ENCODE measurements around the gene CHTF18.
"Not testable (repeated sequence)": the region's sequence is repeated elsewhere in the genome, so short reads cannot be mapped to it uniquely, and the experiment has no call there.

The CHTF18 gene

GRCh38 chr16:788399-789126, at the start of gene CHTF18:
CHTF18 (plus strand) TSS chr16:788620; CDS start chr16:788685, 65 bp downstream.
- peaks cover 2 to 16% of the 10 kb centered on the region in 2 donors for H3K36me3 ChIP-seq (ENCODE audit: control insufficient read depth in 1 of 2, insufficient read depth in 2 of 2, low read length in 2 of 2)
- peak within 1 kb of the TSS; percentile 79 to 93 for H3K4me3 ChIP-seq (ENCODE audit: low read depth in 1 of 2, low read length in 2 of 2)
- H3K9me3 ChIP-seq (ENCODE audit: control insufficient read depth in 1 of 2, low read length in 2 of 2) = no peaks in the 10 kb centered on the region
- H3K4me1 ChIP-seq (ENCODE audit: control insufficient read depth in 1 of 2, insufficient read depth in 2 of 2, low read length in 2 of 2) = peaks cover under 1 to 22% of the 10 kb centered on the region in 2 donors
- peaks cover 0 to under 1% of the 10 kb centered on the region in 2 donors for H3K27me3 ChIP-seq (ENCODE audit: control insufficient read depth in 1 of 2, insufficient read depth in 2 of 2, low read length in 2 of 2)
- peak within 1 kb of the TSS; percentile 79 for H3K9ac ChIP-seq (ENCODE audit: low read depth in 1 of 2, low read length in 2 of 2)
- no peak within 1 kb of the TSS for H3K27ac ChIP-seq (ENCODE audit: low read depth, low read length)

- Histone ChIP-seq H3K27ac (ENCODE audit: low read depth, low read length) (no peak overlapping the region), H3K36me3 (ENCODE audit: control insufficient read depth in 1 of 2, insufficient read depth in 2 of 2, low read length in 2 of 2) (peaks cover 16 to 33% of the 10 kb centered on the region in 2 donors)
Measured at GRCh38 chr16:739560-740458, 48.6 kb upstream of the CHTF18 start.

GRCh38 chr16:740459-740763, 48.0 kb upstream of the CHTF18 start:
- Histone ChIP-seq H3K27ac (ENCODE audit: low read depth, low read length) (peak overlapping the region; percentile 14), H3K36me3 (ENCODE audit: control insufficient read depth in 1 of 2, insufficient read depth in 2 of 2, low read length in 2 of 2) (peaks cover 11 to 27% of the 10 kb centered on the region in 2 donors), H3K4me3 (ENCODE audit: low read depth in 1 of 2, low read length in 2 of 2) (peak overlapping the region; percentile 80 to 83), H3K9ac (ENCODE audit: low read depth in 1 of 2, low read length in 2 of 2) (peak overlapping the region; percentile 74 to 88), H3K4me1 (ENCODE audit: control insufficient read depth in 1 of 2, insufficient read depth in 2 of 2, low read length in 2 of 2) (peaks cover 4 to 11% of the 10 kb centered on the region in 2 donors), H3K27me3 (ENCODE audit: control insufficient read depth in 1 of 2, insufficient read depth in 2 of 2, low read length in 2 of 2) (no peaks in the 10 kb centered on the region), H3K9me3 (ENCODE audit: control insufficient read depth in 1 of 2, low read length in 2 of 2) (no peaks in the 10 kb centered on the region)

More at GRCh38 chr16:739560-740458, 48.6 kb upstream of the CHTF18 start:
- Histone ChIP-seq H3K9ac (ENCODE audit: low read depth in 1 of 2, low read length in 2 of 2) (peak overlapping the region; percentile 74 to 88), H3K27me3 (ENCODE audit: control insufficient read depth in 1 of 2, insufficient read depth in 2 of 2, low read length in 2 of 2) (no peaks in the 10 kb centered on the region), H3K4me1 (ENCODE audit: control insufficient read depth in 1 of 2, insufficient read depth in 2 of 2, low read length in 2 of 2) (peaks cover 4 to 11% of the 10 kb centered on the region in 2 donors), H3K9me3 (ENCODE audit: control insufficient read depth in 1 of 2, low read length in 2 of 2) (no peaks in the 10 kb centered on the region), H3K4me3 (ENCODE audit: low read depth in 1 of 2, low read length in 2 of 2) (peak overlapping the region; percentile 80 to 83)

GRCh38 chr16:740764-741505, 47.5 kb upstream of the CHTF18 start, which contains the start of gene CIAO3:
CIAO3 (minus strand) TSS chr16:740997; CDS start chr16:740985, 12 bp downstream.
- Histone ChIP-seq H3K4me3 (ENCODE audit: low read depth in 1 of 2, low read length in 2 of 2) (peak within 1 kb of the TSS; percentile 80 to 83), H3K36me3 (ENCODE audit: control insufficient read depth in 1 of 2, insufficient read depth in 2 of 2, low read length in 2 of 2) (peaks cover 5 to 22% of the 10 kb centered on the region in 2 donors), H3K9me3 (ENCODE audit: control insufficient read depth in 1 of 2, low read length in 2 of 2) (no peaks in the 10 kb centered on the region), H3K27me3 (ENCODE audit: control insufficient read depth in 1 of 2, insufficient read depth in 2 of 2, low read length in 2 of 2) (no peaks in the 10 kb centered on the region), H3K4me1 (ENCODE audit: control insufficient read depth in 1 of 2, insufficient read depth in 2 of 2, low read length in 2 of 2) (peaks cover 4 to 11% of the 10 kb centered on the region in 2 donors), H3K27ac (ENCODE audit: low read depth, low read length) (peak within 1 kb of the TSS; percentile 14), H3K9ac (ENCODE audit: low read depth in 1 of 2, low read length in 2 of 2) (peak within 1 kb of the TSS; percentile 74 to 88)

GRCh38 chr16:741986-742629, 46.3 kb upstream of the CHTF18 start:
- H3K27ac ChIP-seq (ENCODE audit: low read depth, low read length) = no peak overlapping the region

GRCh38 chr16:742894-743293, 45.5 kb upstream of the CHTF18 start:
- H3K4me3 ChIP-seq (ENCODE audit: low read depth in 1 of 2, low read length in 2 of 2); H3K9ac ChIP-seq (ENCODE audit: low read depth in 1 of 2, low read length in 2 of 2); H3K9me3 ChIP-seq (ENCODE audit: control insufficient read depth in 1 of 2, low read length in 2 of 2); H3K36me3 ChIP-seq (ENCODE audit: control insufficient read depth in 1 of 2, insufficient read depth in 2 of 2, low read length in 2 of 2); H3K27me3 ChIP-seq (ENCODE audit: control insufficient read depth in 1 of 2, insufficient read depth in 2 of 2, low read length in 2 of 2); H3K27ac ChIP-seq (ENCODE audit: low read depth, low read length): not testable (repeated sequence)
- peaks cover 4 to 11% of the 10 kb centered on the region in 2 donors for H3K4me1 ChIP-seq (ENCODE audit: control insufficient read depth in 1 of 2, insufficient read depth in 2 of 2, low read length in 2 of 2)

More at GRCh38 chr16:741986-742629, 46.3 kb upstream of the CHTF18 start:
- Histone ChIP-seq H3K4me1 (ENCODE audit: control insufficient read depth in 1 of 2, insufficient read depth in 2 of 2, low read length in 2 of 2) (peaks cover 4 to 11% of the 10 kb centered on the region in 2 donors), H3K9ac (ENCODE audit: low read depth in 1 of 2, low read length in 2 of 2) (no peak overlapping the region), H3K9me3 (ENCODE audit: control insufficient read depth in 1 of 2, low read length in 2 of 2) (no peaks in the 10 kb centered on the region), H3K36me3 (ENCODE audit: control insufficient read depth in 1 of 2, insufficient read depth in 2 of 2, low read length in 2 of 2) (peaks cover 0 to 10% of the 10 kb centered on the region in 2 donors), H3K4me3 (ENCODE audit: low read depth in 1 of 2, low read length in 2 of 2) (no peak overlapping the region), H3K27me3 (ENCODE audit: control insufficient read depth in 1 of 2, insufficient read depth in 2 of 2, low read length in 2 of 2) (no peaks in the 10 kb centered on the region)

GRCh38 chr16:743794-744500, 44.5 kb upstream of the CHTF18 start:
- Histone ChIP-seq H3K9ac (ENCODE audit: low read depth in 1 of 2, low read length in 2 of 2) (no peak overlapping the region), H3K27me3 (ENCODE audit: control insufficient read depth in 1 of 2, insufficient read depth in 2 of 2, low read length in 2 of 2) (no peaks in the 10 kb centered on the region), H3K4me1 (ENCODE audit: control insufficient read depth in 1 of 2, insufficient read depth in 2 of 2, low read length in 2 of 2) (peaks cover 4 to 11% of the 10 kb centered on the region in 2 donors), H3K9me3 (ENCODE audit: control insufficient read depth in 1 of 2, low read length in 2 of 2) (no peaks in the 10 kb centered on the region), H3K4me3 (ENCODE audit: low read depth in 1 of 2, low read length in 2 of 2) (no peak overlapping the region), H3K27ac (ENCODE audit: low read depth, low read length) (no peak overlapping the region), H3K36me3 (ENCODE audit: control insufficient read depth in 1 of 2, insufficient read depth in 2 of 2, low read length in 2 of 2) (no peaks in the 10 kb centered on the region)

- no peaks in the 10 kb centered on the region for H3K36me3 ChIP-seq (ENCODE audit: control insufficient read depth in 1 of 2, insufficient read depth in 2 of 2, low read length in 2 of 2)
- peaks cover 2 to 4% of the 10 kb centered on the region in 2 donors for H3K27me3 ChIP-seq (ENCODE audit: control insufficient read depth in 1 of 2, insufficient read depth in 2 of 2, low read length in 2 of 2)
Measured at GRCh38 chr16:745739-746138, 42.7 kb upstream of the CHTF18 start.

GRCh38 chr16:746637-747036, 41.8 kb upstream of the CHTF18 start:
- Histone ChIP-seq H3K9me3 (ENCODE audit: control insufficient read depth in 1 of 2, low read length in 2 of 2) (no peaks in the 10 kb centered on the region), H3K9ac (ENCODE audit: low read depth in 1 of 2, low read length in 2 of 2) (no peak overlapping the region), H3K27ac (ENCODE audit: low read depth, low read length) (no peak overlapping the region), H3K36me3 (ENCODE audit: control insufficient read depth in 1 of 2, insufficient read depth in 2 of 2, low read length in 2 of 2) (no peaks in the 10 kb centered on the region), H3K4me3 (ENCODE audit: low read depth in 1 of 2, low read length in 2 of 2) (no peak overlapping the region), H3K4me1 (ENCODE audit: control insufficient read depth in 1 of 2, insufficient read depth in 2 of 2, low read length in 2 of 2) (no peaks in the 10 kb centered on the region), H3K27me3 (ENCODE audit: control insufficient read depth in 1 of 2, insufficient read depth in 2 of 2, low read length in 2 of 2) (peaks cover 3 to 13% of the 10 kb centered on the region in 2 donors)

More at GRCh38 chr16:745739-746138, 42.7 kb upstream of the CHTF18 start:
- Histone ChIP-seq H3K9ac (ENCODE audit: low read depth in 1 of 2, low read length in 2 of 2) (no peak overlapping the region), H3K4me1 (ENCODE audit: control insufficient read depth in 1 of 2, insufficient read depth in 2 of 2, low read length in 2 of 2) (no peaks in the 10 kb centered on the region), H3K4me3 (ENCODE audit: low read depth in 1 of 2, low read length in 2 of 2) (no peak overlapping the region), H3K27ac (ENCODE audit: low read depth, low read length) (no peak overlapping the region), H3K9me3 (ENCODE audit: control insufficient read depth in 1 of 2, low read length in 2 of 2) (no peaks in the 10 kb centered on the region)
